K562 (cell line): ENCODE data around the gene YBX2. TPM values are rescaled to one million over a fixed set of nuclear protein-coding genes. Genes with fewer than 3 reads are reported as not detected.

Experiments
- BHLHE40 ChIP-seq: IDR thresholded peaks from 2 replicates; pipeline ENCODE4 v1.6.1; 2011; ENCODE audit warnings: low read length, improper control_type of control experiment
- BRCA1 ChIP-seq, 2 experiments: fragments of 450-650 bp in 1 of 2; sonication (generic) in 1 of 2; formaldehyde crosslinking in 1 of 2; IDR thresholded peaks; 2 replicates each; pipeline versions ENCODE4 v1.5.0 to v1.6.1; 2017 to 2020; ENCODE audit warnings: mild to moderate bottlenecking in 1 of 2, missing genetic modification reagents in 1 of 2
- CBFA2T2 ChIP-seq: fragments of 450-650 bp; conservative IDR thresholded peaks from 2 replicates; pipeline ENCODE4 v1.6.1; 2017; ENCODE audit warnings: mild to moderate bottlenecking
- FUS ChIP-seq: fragments of 200-400 bp; formaldehyde crosslinking; optimal IDR thresholded peaks from 2 replicates; pipeline ENCODE3; 2017; ENCODE audit warnings: low read depth, low read length
- NFIC ChIP-seq: fragments of 450-650 bp; IDR thresholded peaks from 2 replicates; pipeline ENCODE4 v1.6.1; 2017; ENCODE audit warnings: mild to moderate bottlenecking, inconsistent platforms
- PHF21A ChIP-seq: fragments of 450-650 bp; IDR thresholded peaks from 2 replicates; pipeline ENCODE4 v1.6.1; 2017; ENCODE audit warnings: low read depth, borderline replicate concordance
- PRMT5 ChIP-seq: sonication (generic); formaldehyde crosslinking; IDR thresholded peaks from 2 replicates; pipeline ENCODE4 v1.5.0; 2020; ENCODE audit warnings: missing genetic modification reagents
- PYGO2 ChIP-seq: fragments of 450-650 bp; IDR thresholded peaks from 2 replicates; pipeline ENCODE4 v1.6.1; 2016; ENCODE audit warnings: mild to moderate bottlenecking, missing genetic modification characterization, moderate library complexity, missing compliant biosample characterization
- SREBF1 ChIP-seq: fragments of 150-350 bp; IDR thresholded peaks from 2 replicates; pipeline ENCODE4 v1.6.1; 2014; ENCODE audit warnings: antibody characterized with exemption, low read depth, low read length, borderline replicate concordance
- TAL1 ChIP-seq: fragments of 450-650 bp; IDR thresholded peaks from 2 replicates; pipeline ENCODE4 v1.6.1; 2016; ENCODE audit warnings: mild to moderate bottlenecking
- TCF7L2 ChIP-seq: fragments of 150-350 bp; IDR thresholded peaks from 2 replicates; pipeline ENCODE4 v1.6.1; 2016; ENCODE audit warnings: low read depth, mild to moderate bottlenecking, low read length, moderate library complexity
- TFAM ChIP-seq: fragments of 250-450 bp; sonication (Bioruptor Pico); conservative IDR thresholded peaks from 2 replicates; pipeline ENCODE4 v1.5.0; 2021; ENCODE audit warnings: mild to moderate bottlenecking, moderate library complexity
- TFAP4 ChIP-seq: sonication (generic); formaldehyde crosslinking; IDR thresholded peaks from 2 replicates; pipeline ENCODE4 v1.8.0; 2022; ENCODE audit warnings: missing genetic modification reagents, mild to moderate bottlenecking, moderate library complexity, borderline replicate concordance
- ZNF318 ChIP-seq, 2 experiments: fragments of 450-650 bp; IDR thresholded peaks; 2 replicates each; pipeline ENCODE4 v1.6.1; 2016; ENCODE audit warnings: mild to moderate bottlenecking in 2 of 2, borderline replicate concordance in 1 of 2, low read depth in 1 of 2, moderate library complexity in 1 of 2
- ZNF449 ChIP-seq: fragments of 250-450 bp; sonication (Bioruptor Pico); IDR thresholded peaks from 2 replicates; pipeline ENCODE4 v1.8.0; 2022; ENCODE audit warnings: moderate library complexity, mild to moderate bottlenecking, inconsistent platforms
- ZNF655 ChIP-seq: fragments of 250-450 bp; sonication (Bioruptor Pico); IDR thresholded peaks from 2 replicates; pipeline ENCODE4 v1.5.0; 2021
- ZNF695 ChIP-seq: fragments of 450-650 bp; formaldehyde crosslinking; IDR thresholded peaks from 2 replicates; pipeline ENCODE4 v1.4.0; 2020; ENCODE audit warnings: mild to moderate bottlenecking, moderate library complexity
- ZNF830 ChIP-seq: fragments of 250-450 bp; sonication (Bioruptor Pico); IDR thresholded peaks from 2 replicates; pipeline ENCODE4 v1.5.0; 2021; ENCODE audit warnings: mild to moderate bottlenecking
- polyA plus RNA-seq, 8 experiments: library from polyadenylated mRNA; depleted of rRNA in 4 of 8; stranded (reverse) in 5 of 8; unstranded in 3 of 8; fragments of >200 nt; fragmentation: Nextera tagmentation in 2 of 8; fragmentation: Illumina TruSeq in 1 of 8; extraction: Ambion mirVana in 2 of 8; extraction: Trizol in 1 of 8; gene quantifications; 2 replicates each; pipeline versions ENCODE4 v1.2.1 to v1.2.3, GENCODE V29; 2011 to 2014; ENCODE audit warnings: inconsistent platforms in 1 of 8, missing spikeins in 1 of 8
- total RNA-seq, 7 experiments: library from RNA; depleted of rRNA in 6 of 7; stranded (reverse); fragments of >200 nt in 6 of 7; fragmentation: Illumina TruSeq in 2 of 7; extraction: Trizol in 2 of 7; gene quantifications; 2 replicates each; pipeline versions ENCODE4 v1.2.1 to v1.2.3, GENCODE V29; 2011 to 2021; ENCODE audit warnings: low replicate concordance in 1 of 7

Gene YBX2
- total and polyA plus RNA-seq, 9 of the 15 experiments (the other 6 are each of a cell fraction or from before 2014, with no cell fraction given): 0.03 to 0.59 (median 0.27) TPM; not detected in 6

GRCh38 chr17:7293159-7293558 lies 1.3 kb downstream of the YBX2 start (continued):
- TF ChIP-seq PYGO2 (no peak), PHF21A (no peak), TFAM (CRISPR knock-in tag) (no peak), ZNF695 (CRISPR knock-in tag) (no peak), SREBF1 (no peak), ZNF449 (CRISPR knock-in tag) (no peak), TFAP4 (CRISPR knock-in tag) (peak; percentile 97), TAL1 (peak; percentile 5; the same call in 1 of the 2 replicates), PRMT5 (CRISPR knock-in tag) (no peak), BHLHE40 (peak; percentile 51), ZNF830 (no peak), CBFA2T2 (peak; percentile 47), NFIC (peak; percentile 85), BRCA1 (IDR thresholded peaks at IDR 0.05) (no peak), BRCA1 (CRISPR knock-in tag; IDR thresholded peaks at IDR 0.05) (no peak), ZNF318 (IDR thresholded peaks at IDR 0.05; ENCODE audit: borderline replicate concordance in 1 of 2, low read depth in 1 of 2) (peak in 1 of 2 experiments; percentile 34; a peak in 1 of 4 replicates), TCF7L2 (no peak), FUS (no peak), ZNF655 (no peak)
